ENCODE results near the gene MED13L. TPM values are rescaled to one million over a fixed set of nuclear protein-coding genes. Genes with fewer than 3 reads are reported as not detected.
A peak's percentile ranks its signal among the peaks of the same experiment; 100 is the strongest.

The MED13L gene
- polyA plus RNA-seq, 1 of the 3 experiments (the other 2 are of a cell fraction): 17.1 TPM

DNA sequence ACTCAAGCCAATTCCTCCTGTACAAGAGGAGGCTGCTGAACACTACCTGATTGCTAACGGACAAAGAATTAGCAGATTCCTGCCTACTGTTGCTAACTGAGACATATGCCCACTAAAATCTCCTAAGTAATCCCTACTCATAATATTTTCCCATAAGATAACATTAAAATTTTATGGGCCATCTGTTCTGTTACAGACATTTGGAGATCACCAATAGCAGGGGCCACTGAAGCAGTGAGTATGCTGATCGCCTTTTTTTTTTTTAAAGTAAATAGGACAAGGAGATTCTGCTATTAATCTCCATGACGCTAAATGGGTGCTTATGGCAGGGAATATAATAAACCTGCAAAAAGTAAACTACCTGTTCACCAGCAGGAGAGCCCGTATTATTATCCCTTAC lies 292.9 kb downstream of the MED13L start (continued):
- TF ChIP-seq, protein P1, sequence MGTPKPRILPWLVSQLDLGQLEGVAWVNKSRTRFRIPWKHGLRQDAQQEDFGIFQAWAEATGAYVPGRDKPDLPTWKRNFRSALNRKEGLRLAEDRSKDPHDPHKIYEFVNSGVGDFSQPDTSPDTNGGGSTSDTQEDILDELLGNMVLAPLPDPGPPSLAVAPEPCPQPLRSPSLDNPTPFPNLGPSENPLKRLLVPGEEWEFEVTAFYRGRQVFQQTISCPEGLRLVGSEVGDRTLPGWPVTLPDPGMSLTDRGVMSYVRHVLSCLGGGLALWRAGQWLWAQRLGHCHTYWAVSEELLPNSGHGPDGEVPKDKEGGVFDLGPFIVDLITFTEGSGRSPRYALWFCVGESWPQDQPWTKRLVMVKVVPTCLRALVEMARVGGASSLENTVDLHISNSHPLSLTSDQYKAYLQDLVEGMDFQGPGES (IDR thresholded peaks at IDR 0.05; ENCODE audit: low read depth, low read length): no peak
- TF ChIP-seq SIN3A (IDR thresholded peaks at IDR 0.05; ENCODE audit: borderline replicate concordance, low read depth, low read length) (no peak), POLR2AphosphoS5 (IDR thresholded peaks at IDR 0.05; ENCODE audit: low read depth, low read length) (no peak)
- TF ChIP-seq, protein P2, sequence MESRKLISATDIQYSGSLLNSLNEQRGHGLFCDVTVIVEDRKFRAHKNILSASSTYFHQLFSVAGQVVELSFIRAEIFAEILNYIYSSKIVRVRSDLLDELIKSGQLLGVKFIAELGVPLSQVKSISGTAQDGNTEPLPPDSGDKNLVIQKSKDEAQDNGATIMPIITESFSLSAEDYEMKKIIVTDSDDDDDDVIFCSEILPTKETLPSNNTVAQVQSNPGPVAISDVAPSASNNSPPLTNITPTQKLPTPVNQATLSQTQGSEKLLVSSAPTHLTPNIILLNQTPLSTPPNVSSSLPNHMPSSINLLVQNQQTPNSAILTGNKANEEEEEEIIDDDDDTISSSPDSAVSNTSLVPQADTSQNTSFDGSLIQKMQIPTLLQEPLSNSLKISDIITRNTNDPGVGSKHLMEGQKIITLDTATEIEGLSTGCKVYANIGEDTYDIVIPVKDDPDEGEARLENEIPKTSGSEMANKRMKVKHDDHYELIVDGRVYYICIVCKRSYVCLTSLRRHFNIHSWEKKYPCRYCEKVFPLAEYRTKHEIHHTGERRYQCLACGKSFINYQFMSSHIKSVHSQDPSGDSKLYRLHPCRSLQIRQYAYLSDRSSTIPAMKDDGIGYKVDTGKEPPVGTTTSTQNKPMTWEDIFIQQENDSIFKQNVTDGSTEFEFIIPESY (IDR thresholded peaks at IDR 0.05; ENCODE audit: borderline replicate concordance, low read depth): no peak

DNA sequence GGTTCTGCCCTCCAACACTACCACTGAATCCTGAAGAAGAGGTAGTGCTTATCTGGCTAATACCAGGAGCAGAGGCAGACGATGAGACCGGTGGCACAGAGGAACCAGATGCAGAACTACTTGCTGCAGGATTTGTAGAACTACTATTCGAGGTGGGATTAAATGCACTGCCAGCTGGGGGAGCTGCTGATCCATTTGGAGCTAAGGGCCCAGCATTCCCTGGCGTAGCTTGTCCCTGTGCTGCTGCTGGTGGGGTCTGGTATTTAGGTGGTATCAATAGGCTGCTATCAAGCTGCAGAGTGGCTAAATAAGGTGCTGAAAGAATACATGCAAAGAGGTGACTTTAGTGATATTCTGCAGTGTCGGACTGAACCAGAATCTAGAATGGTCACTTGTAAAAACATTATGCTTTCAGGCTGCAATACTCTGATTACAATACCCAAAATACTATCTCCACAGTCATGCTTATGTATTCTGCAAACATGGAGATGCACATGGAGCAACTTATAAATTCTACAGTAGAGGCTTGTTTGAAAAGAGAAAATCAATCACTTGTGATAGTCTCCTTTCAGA lies 294.2 kb downstream of the MED13L start:
- Histone ChIP-seq H3K27me3 (ENCODE audit: insufficient read depth) (no peaks in the 10 kb centered on the region), H3K9me3 (no peaks in the 10 kb centered on the region), H3K27ac (ENCODE audit: low read depth in 2 of 2, low read length in 1 of 2) (no peak overlapping the region), H3K4me2 (no peak overlapping the region), H3K4me1 (ENCODE audit: control insufficient read depth in 1 of 2, insufficient read depth in 2 of 2, low read depth in 1 of 2, low read length in 1 of 2) (no peaks in the 10 kb centered on the region; a peak in 2 of 4 replicates), H2AFZ (ENCODE audit: low read depth) (no peak overlapping the region), H3K36me3 (replicated peaks in 1 of 2; ENCODE audit: control insufficient read depth in 1 of 2, insufficient read depth in 2 of 2, low read length in 1 of 2) (peaks cover 79 to 83% of the 10 kb centered on the region in 2 experiments), H3K9me2 (no peaks in the 10 kb centered on the region), H4K20me1 (ENCODE audit: insufficient read depth) (peaks cover 6% of the 10 kb centered on the region), H3K4me3 (ENCODE audit: low read depth in 2 of 2, low read length in 1 of 2) (no peak overlapping the region), H3K9ac (no peak overlapping the region), H3F3A (replicated peaks; ENCODE audit: insufficient read depth) (peaks cover 11% of the 10 kb centered on the region), H3K79me2 (ENCODE audit: insufficient read depth) (peaks cover 63% of the 10 kb centered on the region; the same call in 1 of the 2 replicates)
- ChIA-PET POLR2A (no interaction called here), CTCF (interaction anchor here (0.8 to 1.7 kb wide), 2 partner anchors 15 to 60 kb away, joined by 3 to 10 read pairs; no protein-coding TSS in a partner anchor)
- no peak for DNase-seq
- WGBS (ENCODE audit: low lambda C conversion rate): 86% methylated on average over 5 of the region's 5 CpGs
- TF ChIP-seq, protein P3, sequence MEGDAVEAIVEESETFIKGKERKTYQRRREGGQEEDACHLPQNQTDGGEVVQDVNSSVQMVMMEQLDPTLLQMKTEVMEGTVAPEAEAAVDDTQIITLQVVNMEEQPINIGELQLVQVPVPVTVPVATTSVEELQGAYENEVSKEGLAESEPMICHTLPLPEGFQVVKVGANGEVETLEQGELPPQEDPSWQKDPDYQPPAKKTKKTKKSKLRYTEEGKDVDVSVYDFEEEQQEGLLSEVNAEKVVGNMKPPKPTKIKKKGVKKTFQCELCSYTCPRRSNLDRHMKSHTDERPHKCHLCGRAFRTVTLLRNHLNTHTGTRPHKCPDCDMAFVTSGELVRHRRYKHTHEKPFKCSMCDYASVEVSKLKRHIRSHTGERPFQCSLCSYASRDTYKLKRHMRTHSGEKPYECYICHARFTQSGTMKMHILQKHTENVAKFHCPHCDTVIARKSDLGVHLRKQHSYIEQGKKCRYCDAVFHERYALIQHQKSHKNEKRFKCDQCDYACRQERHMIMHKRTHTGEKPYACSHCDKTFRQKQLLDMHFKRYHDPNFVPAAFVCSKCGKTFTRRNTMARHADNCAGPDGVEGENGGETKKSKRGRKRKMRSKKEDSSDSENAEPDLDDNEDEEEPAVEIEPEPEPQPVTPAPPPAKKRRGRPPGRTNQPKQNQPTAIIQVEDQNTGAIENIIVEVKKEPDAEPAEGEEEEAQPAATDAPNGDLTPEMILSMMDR (IDR thresholded peaks at IDR 0.05): peak; percentile 39; the same call in 1 of the 2 replicates
- TF ChIP-seq ELF1 (IDR thresholded peaks at IDR 0.05) (no peak), TCF12 (IDR thresholded peaks at IDR 0.05) (no peak), SIN3A (IDR thresholded peaks at IDR 0.05; ENCODE audit: borderline replicate concordance, low read depth, low read length) (no peak), RAD21 (IDR thresholded peaks at IDR 0.05; ENCODE audit: low read length) (peak; percentile 23; the same call in 1 of the 2 replicates)
- TF ChIP-seq, protein P4, sequence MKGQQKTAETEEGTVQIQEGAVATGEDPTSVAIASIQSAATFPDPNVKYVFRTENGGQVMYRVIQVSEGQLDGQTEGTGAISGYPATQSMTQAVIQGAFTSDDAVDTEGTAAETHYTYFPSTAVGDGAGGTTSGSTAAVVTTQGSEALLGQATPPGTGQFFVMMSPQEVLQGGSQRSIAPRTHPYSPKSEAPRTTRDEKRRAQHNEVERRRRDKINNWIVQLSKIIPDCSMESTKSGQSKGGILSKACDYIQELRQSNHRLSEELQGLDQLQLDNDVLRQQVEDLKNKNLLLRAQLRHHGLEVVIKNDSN (IDR thresholded peaks at IDR 0.05; ENCODE audit: borderline replicate concordance, low read depth): no peak
- TF ChIP-seq, protein P2 (IDR thresholded peaks at IDR 0.05; ENCODE audit: borderline replicate concordance, low read depth): no peak

All from SK-N-SH (cell line).